HAP-1 (cell line): ENCODE results near the gene PNRC1.

Experiments used
- DNase-seq, 2 experiments: peaks; one replicate each; pipeline ENCODE4 v3.0.0-alpha.2; 2016 to 2020; ENCODE audit warnings: low spot score in 2 of 2
- H3K27me3 ChIP-seq: fragments of 250-450 bp; sonication (Bioruptor Pico); 2 replicates; pipeline ENCODE4 v1.5.1; 2020; ENCODE audit warnings: low read depth, mild to moderate bottlenecking, moderate library complexity
- H3K36me3 ChIP-seq: fragments of 250-450 bp; sonication (Bioruptor Pico); replicated peaks from 2 replicates; pipeline ENCODE4 v1.5.1; 2020; ENCODE audit warnings: mild to moderate bottlenecking
- H3K4me1 ChIP-seq: fragments of 250-450 bp; sonication (Bioruptor Pico); 2 replicates; pipeline ENCODE4 v1.5.1; 2020; ENCODE audit warnings: mild to moderate bottlenecking
- H3K4me3 ChIP-seq: fragments of 250-450 bp; sonication (Bioruptor Pico); 2 replicates; pipeline ENCODE4 v1.5.1; 2020; ENCODE audit warnings: mild to moderate bottlenecking, moderate library complexity
- H3K9me3 ChIP-seq: fragments of 250-450 bp; sonication (Bioruptor Pico); 2 replicates; pipeline ENCODE4 v1.5.1; 2020; ENCODE audit warnings: mild to moderate bottlenecking, moderate library complexity
- in situ Hi-C: fragments of 300-500 bp; cut with MboI; formaldehyde crosslinking; loops from 3 replicates; pipeline ENCODE4 v1.14.3; 2020; ENCODE audit warnings: low sequenced_read_pairs, inconsistent platforms, mixed read lengths

PNRC1 gene

GRCh38 chr6:89134723-89135122 is 54.2 kb downstream of the PNRC1 start:
- DNase-seq: no peak
- in situ Hi-C loops: no loop called here
- Histone ChIP-seq H3K9me3 (no peaks in the 10 kb centered on the region), H3K4me1 (no peaks in the 10 kb centered on the region), H3K27me3 (no peaks in the 10 kb centered on the region), H3K36me3 (no peaks in the 10 kb centered on the region), H3K4me3 (no peak overlapping the region)
